Measurements from ENCODE around the gene SERPINA9. TPM values are rescaled to one million over a fixed set of nuclear protein-coding genes. Genes with fewer than 3 reads are reported as not detected.

SERPINA9 gene
- total and polyA plus RNA-seq, 2 of the 8 experiments (the other 6 are each of a cell fraction or from before 2014, with no cell fraction given) = not detected

- no peaks in the 10 kb centered on the region for H3K9me3 ChIP-seq (ENCODE audit: insufficient read depth in 2 of 2, low read depth in 1 of 2, low read length in 1 of 2)
- no peak overlapping the region for H4K91ac ChIP-seq (replicated peaks; ENCODE audit: insufficient read length, low read length)
- H2BK12ac ChIP-seq (ENCODE audit: low read depth, low read length) = no peak overlapping the region
- H3K18ac ChIP-seq (ENCODE audit: extremely low read depth, low read length) = no peak overlapping the region
- no peak overlapping the region for H2AK5ac ChIP-seq (ENCODE audit: low read depth, low read length)
- no peak overlapping the region for H2BK20ac ChIP-seq (ENCODE audit: low read length)
- no peaks in the 10 kb centered on the region; a peak in 2 of 7 replicates for H3K27me3 ChIP-seq (replicated peaks in 1 of 4; ENCODE audit: control insufficient read depth in 3 of 4, extremely low read depth in 1 of 4, insufficient read depth in 3 of 4, low read length in 3 of 4)
- no peak overlapping the region for H2BK120ac ChIP-seq (replicated peaks; ENCODE audit: low read depth, low read length)
- no peak overlapping the region for H3K4me2 ChIP-seq (ENCODE audit: insufficient read depth in 1 of 2, low read depth in 2 of 2, low read length in 2 of 2)
- H2BK15ac ChIP-seq (ENCODE audit: low read length) = no peak overlapping the region
- TF ChIP-seq SP2 (IDR thresholded peaks at IDR 0.05; ENCODE audit: low read length) = no peak
- H3K14ac ChIP-seq (ENCODE audit: insufficient read length) = no peak overlapping the region
- DNase-seq (ENCODE audit: low read depth in 1 of 2, low spot score in 2 of 2) (no peak), FAIRE-seq (no peak)
- H4K20me1 ChIP-seq (replicated peaks in 1 of 2; ENCODE audit: control insufficient read depth in 1 of 2, insufficient read depth in 2 of 2, low read length in 2 of 2) = no peaks in the 10 kb centered on the region
- POLR2A ChIA-PET (ENCODE audit: partially characterized antibody) = interaction anchor here (1.5 kb wide), 1 partner anchor 39 kb away, joined by 6 read pairs; no protein-coding TSS in a partner anchor
- H3K36me3 ChIP-seq (ENCODE audit: control insufficient read depth in 2 of 4, insufficient read depth in 4 of 4, low read length in 3 of 4) = no peaks in the 10 kb centered on the region
- peaks cover 10 to 20% (median 14%) of the 10 kb centered on the region in 4 experiments for H3K4me1 ChIP-seq (replicated peaks in 1 of 4; ENCODE audit: control insufficient read depth in 3 of 4, insufficient read depth in 4 of 4, low read length in 3 of 4)
- H3K23me2 ChIP-seq (ENCODE audit: low read depth, low read length) = peaks cover 2% of the 10 kb centered on the region; the same call in 1 of the 2 replicates
- H3K23ac ChIP-seq (ENCODE audit: insufficient read length) = no peak overlapping the region
- H4K5ac ChIP-seq (ENCODE audit: insufficient read length, low read depth, low read length) = no peak overlapping the region
- H3K9ac ChIP-seq (replicated peaks in 1 of 4; ENCODE audit: extremely low read depth in 1 of 4, low read depth in 3 of 4, low read length in 3 of 4) = no peak overlapping the region
- H3K4me3 ChIP-seq (ENCODE audit: extremely low read depth in 1 of 4, insufficient read depth in 2 of 4, low read depth in 3 of 4, low read length in 4 of 4) = no peak overlapping the region
- H3K27ac ChIP-seq (ENCODE audit: low read depth, low read length) = no peak overlapping the region
- 56% methylated on average over 3 of the region's 3 CpGs; no CpG with 5 or more reads in 1 of the 2 experiments for WGBS, 2 experiments (ENCODE audit: extremely low coverage in 1 of 2, insufficient coverage in 1 of 2, insufficient read length in 1 of 2, insufficient replicate concordance in 2 of 2, low coverage in 1 of 2, low lambda C conversion rate in 2 of 2, missing lambda C conversion rate in 1 of 2)
- no peak overlapping the region for H3K56ac ChIP-seq (replicated peaks; ENCODE audit: insufficient read length, low read depth, low read length)
- CTCF ChIA-PET (ENCODE audit: partially characterized antibody) = interaction anchor here (0.8 to 3.9 kb wide), 4 partner anchors 11 to 102 kb away, joined by 3 to 20 read pairs (median 8); no protein-coding TSS in a partner anchor
- H4K8ac ChIP-seq (ENCODE audit: extremely low read depth, insufficient read depth, low read length) = no peak overlapping the region
- no peak overlapping the region for H3K4ac ChIP-seq (replicated peaks; ENCODE audit: insufficient read length, low read depth, low read length)
- no peak overlapping the region for H2BK5ac ChIP-seq (ENCODE audit: low read depth, low read length)
- no peaks in the 10 kb centered on the region for H3K79me2 ChIP-seq (ENCODE audit: control insufficient read depth in 1 of 2, insufficient read depth in 2 of 2, low read length in 2 of 2)
- H2AFZ ChIP-seq (ENCODE audit: low read length) = no peak overlapping the region
- H3K79me1 ChIP-seq (ENCODE audit: low read depth, low read length) = no peaks in the 10 kb centered on the region
Observed at GRCh38 chr14:94447206-94447605, 28.8 kb downstream of the SERPINA9 start.

Data from H1 (cell line).